SJSA1 (cell line): Measurements from ENCODE around the gene SPART. TPM values are rescaled to one million over a fixed set of nuclear protein-coding genes. Genes with fewer than 3 reads are reported as not detected.
A peak's percentile ranks its signal among the peaks of the same experiment; 100 is the strongest.

Experiments used
- DNase-seq, 2 experiments: peaks; one replicate each; pipeline ENCODE4 v3.0.0-alpha.2; 2015 to 2020; ENCODE audit warnings: low spot score in 2 of 2, low read depth in 1 of 2
- H3K27ac ChIP-seq: fragments of 250-450 bp; sonication (Bioruptor Pico); 2 replicates; pipeline ENCODE4 v1.5.1; 2020; ENCODE audit warnings: mild to moderate bottlenecking, moderate library complexity
- H3K27me3 ChIP-seq: fragments of 250-450 bp; sonication (Bioruptor Pico); replicated peaks from 2 replicates; pipeline ENCODE4 v1.5.1; 2020; ENCODE audit warnings: mild to moderate bottlenecking, moderate library complexity
- H3K36me3 ChIP-seq: fragments of 250-450 bp; sonication (Bioruptor Pico); 2 replicates; pipeline ENCODE4 v1.5.1; 2020; ENCODE audit warnings: mild to moderate bottlenecking
- H3K4me1 ChIP-seq: fragments of 250-450 bp; sonication (Bioruptor Pico); replicated peaks from 2 replicates; pipeline ENCODE4 v1.6.1; 2021; ENCODE audit warnings: mild to moderate bottlenecking
- H3K4me3 ChIP-seq: fragments of 250-450 bp; sonication (Bioruptor Pico); 2 replicates; pipeline ENCODE4 v1.5.1; 2020; ENCODE audit warnings: mild to moderate bottlenecking
- H3K9me3 ChIP-seq: fragments of 250-450 bp; sonication (Bioruptor Pico); replicated peaks from 2 replicates; pipeline ENCODE4 v1.5.1; 2020; ENCODE audit warnings: mild to moderate bottlenecking
- total RNA-seq: library from RNA; depleted of rRNA; stranded (reverse); fragments of >200 nt; shearing (Covaris generic); gene quantifications from 2 replicates; pipeline ENCODE4 v1.2.3, GENCODE V29; 2014

Gene SPART
- total RNA-seq, 1 experiment from 2014 or later, result 94.7 TPM

GRCh38 chr13:36362251-36362650 lies 16.1 kb upstream of the SPART start:
- Histone ChIP-seq H3K4me1 (no peaks in the 10 kb centered on the region; the same call in 1 of the 2 replicates), H3K27ac (no peak overlapping the region), H3K36me3 (no peaks in the 10 kb centered on the region; the same call in 1 of the 2 replicates), H3K4me3 (no peak overlapping the region), H3K27me3 (no peaks in the 10 kb centered on the region), H3K9me3 (no peaks in the 10 kb centered on the region)
- peak in 1 of 2 experiments; percentile 16 for DNase-seq

GRCh38 chr13:36360903-36361302 lies 14.7 kb upstream of the SPART start:
- H3K9me3 ChIP-seq, result no peaks in the 10 kb centered on the region
- no peak overlapping the region for H3K27ac ChIP-seq
- DNase-seq, result no peak
- H3K4me3 ChIP-seq, result no peak overlapping the region
- H3K36me3 ChIP-seq, result no peaks in the 10 kb centered on the region
- H3K4me1 ChIP-seq, result no peaks in the 10 kb centered on the region; the same call in 1 of the 2 replicates
- H3K27me3 ChIP-seq, result no peaks in the 10 kb centered on the region

- Histone ChIP-seq H3K4me3 (no peak overlapping the region), H3K36me3 (no peaks in the 10 kb centered on the region), H3K27ac (no peak overlapping the region), H3K9me3 (no peaks in the 10 kb centered on the region), H3K27me3 (no peaks in the 10 kb centered on the region), H3K4me1 (no peaks in the 10 kb centered on the region; the same call in none of the 2 replicates)
- no peak for DNase-seq
Measured at GRCh38 chr13:36359301-36359950, 13.2 kb upstream of the SPART start.

- DNase-seq, result no peak
Measured at GRCh38 chr13:36358175-36358718, 12.1 kb upstream of the SPART start.

GRCh38 chr13:36357692-36358091 lies 11.5 kb upstream of the SPART start:
- DNase-seq, result no peak

More at GRCh38 chr13:36358175-36358718, 12.1 kb upstream of the SPART start:
- Histone ChIP-seq H3K36me3 (no peaks in the 10 kb centered on the region), H3K27me3 (no peaks in the 10 kb centered on the region), H3K9me3 (no peaks in the 10 kb centered on the region), H3K4me3 (no peak overlapping the region), H3K4me1 (peaks cover 8% of the 10 kb centered on the region), H3K27ac (no peak overlapping the region)

GRCh38 chr13:36357231-36357630 lies 11.0 kb upstream of the SPART start:
- Histone ChIP-seq H3K9me3 (no peaks in the 10 kb centered on the region), H3K36me3 (no peaks in the 10 kb centered on the region), H3K27ac (no peak overlapping the region), H3K27me3 (no peaks in the 10 kb centered on the region), H3K4me1 (peaks cover 19% of the 10 kb centered on the region), H3K4me3 (no peak overlapping the region)
- no peak for DNase-seq

More at GRCh38 chr13:36357692-36358091, 11.5 kb upstream of the SPART start:
- Histone ChIP-seq H3K27me3 (no peaks in the 10 kb centered on the region), H3K4me3 (no peak overlapping the region), H3K9me3 (no peaks in the 10 kb centered on the region), H3K27ac (no peak overlapping the region), H3K4me1 (peaks cover 14% of the 10 kb centered on the region), H3K36me3 (no peaks in the 10 kb centered on the region)

GRCh38 chr13:36356058-36356457 lies 9.9 kb upstream of the SPART start:
- Histone ChIP-seq H3K27me3 (no peaks in the 10 kb centered on the region), H3K9me3 (no peaks in the 10 kb centered on the region)

GRCh38 chr13:36355632-36356031 lies 9.4 kb upstream of the SPART start:
- H3K9me3 ChIP-seq, result no peaks in the 10 kb centered on the region

More at GRCh38 chr13:36356058-36356457, 9.9 kb upstream of the SPART start:
- no peak overlapping the region for H3K27ac ChIP-seq
- H3K4me1 ChIP-seq, result peaks cover 24% of the 10 kb centered on the region
- H3K4me3 ChIP-seq, result no peak overlapping the region
- no peak for DNase-seq
- H3K36me3 ChIP-seq, result no peaks in the 10 kb centered on the region

GRCh38 chr13:36354842-36355623 lies 8.8 kb upstream of the SPART start:
- Histone ChIP-seq H3K36me3 (no peaks in the 10 kb centered on the region), H3K9me3 (no peaks in the 10 kb centered on the region), H3K4me1 (peaks cover 24% of the 10 kb centered on the region), H3K4me3 (no peak overlapping the region), H3K27ac (no peak overlapping the region), H3K27me3 (no peaks in the 10 kb centered on the region)
- DNase-seq, result no peak

More at GRCh38 chr13:36355632-36356031, 9.4 kb upstream of the SPART start:
- peaks cover 24% of the 10 kb centered on the region for H3K4me1 ChIP-seq
- DNase-seq, result no peak
- no peaks in the 10 kb centered on the region for H3K27me3 ChIP-seq
- H3K4me3 ChIP-seq, result no peak overlapping the region
- no peaks in the 10 kb centered on the region for H3K36me3 ChIP-seq
- H3K27ac ChIP-seq, result no peak overlapping the region

- H3K27ac ChIP-seq, result peak overlapping the region; percentile 84
- no peaks in the 10 kb centered on the region for H3K36me3 ChIP-seq
- H3K4me1 ChIP-seq, result peaks cover 24% of the 10 kb centered on the region
- DNase-seq, result peak in 1 of 2 experiments; percentile 71
- no peak overlapping the region for H3K4me3 ChIP-seq
- no peaks in the 10 kb centered on the region for H3K9me3 ChIP-seq
- H3K27me3 ChIP-seq, result no peaks in the 10 kb centered on the region
Measured at GRCh38 chr13:36353001-36353400, 6.8 kb upstream of the SPART start.

- Histone ChIP-seq H3K36me3 (no peaks in the 10 kb centered on the region), H3K4me1 (peaks cover 24% of the 10 kb centered on the region), H3K9me3 (no peaks in the 10 kb centered on the region), H3K27ac (peak overlapping the region; percentile 84), H3K27me3 (no peaks in the 10 kb centered on the region), H3K4me3 (no peak overlapping the region)
- DNase-seq, result peak in 1 of 2 experiments; percentile 44
Measured at GRCh38 chr13:36352350-36352749, 6.2 kb upstream of the SPART start.

GRCh38 chr13:36347531-36348210 lies 1.5 kb upstream of the SPART start:
- peaks cover 7% of the 10 kb centered on the region for H3K36me3 ChIP-seq
- H3K4me3 ChIP-seq, result no peak overlapping the region
- no peak overlapping the region for H3K27ac ChIP-seq

GRCh38 chr13:36345438-36346221 lies 564 bp downstream of the SPART start:
- Histone ChIP-seq H3K9me3 (no peaks in the 10 kb centered on the region), H3K27me3 (no peaks in the 10 kb centered on the region), H3K4me3 (peak overlapping the region; percentile 89), H3K4me1 (peaks cover 9% of the 10 kb centered on the region), H3K27ac (peak overlapping the region; percentile 98), H3K36me3 (peaks cover 7% of the 10 kb centered on the region)
- DNase-seq, result peak; percentile 62 to 81

More at GRCh38 chr13:36347531-36348210, 1.5 kb upstream of the SPART start:
- peaks cover 19% of the 10 kb centered on the region for H3K4me1 ChIP-seq
- DNase-seq, result no peak
- no peaks in the 10 kb centered on the region for H3K9me3 ChIP-seq
- H3K27me3 ChIP-seq, result no peaks in the 10 kb centered on the region
